Fibroblast of lung (primary cell): Measurements from ENCODE around the gene OR51S1. TPM values are rescaled to one million over a fixed set of nuclear protein-coding genes. Genes with fewer than 3 reads are reported as not detected.

Source experiments
- DNase-seq, 2 donors: peaks; one replicate each; pipeline versions ENCODE4 v3.0.0 to v3.0.0-alpha.2; 2010; ENCODE audit warnings: low read depth in 2 of 2
- H2AFZ ChIP-seq: 2 replicates; pipeline ENCODE4 v1.5.1; 2012; ENCODE audit warnings: low read length, control low read depth, inconsistent platforms
- H3K27ac ChIP-seq: 2 replicates; pipeline ENCODE4 v1.5.1; 2011; ENCODE audit warnings: low read length, control low read depth; ENCODE audit not compliant: insufficient read depth
- H3K27me3 ChIP-seq: 2 replicates; pipeline ENCODE4 v1.5.1; 2011; ENCODE audit warnings: mild to moderate bottlenecking, low read length; ENCODE audit not compliant: control insufficient read depth, insufficient read depth
- H3K36me3 ChIP-seq: 2 replicates; pipeline ENCODE4 v1.5.1; 2011; ENCODE audit warnings: low read length; ENCODE audit not compliant: control insufficient read depth, insufficient read depth
- H3K4me1 ChIP-seq: 2 replicates; pipeline ENCODE4 v1.5.1; 2011; ENCODE audit warnings: low read length; ENCODE audit not compliant: control insufficient read depth, insufficient read depth; ENCODE audit errors: extremely low read depth
- H3K4me2 ChIP-seq: 2 replicates; pipeline ENCODE4 v1.5.1; 2011; ENCODE audit warnings: low read length, control low read depth; ENCODE audit not compliant: insufficient read depth; ENCODE audit errors: extremely low read depth
- H3K4me3 ChIP-seq, 4 experiments: fragments of 200-600 bp in 1 of 4; sonication (generic) in 1 of 4; replicated peaks in 1 of 4; 2 replicates each; pipeline ENCODE4 v1.5.1; 2011 to 2016; ENCODE audit warnings: low read length in 4 of 4, low read depth in 3 of 4, mild to moderate bottlenecking in 3 of 4, control low read depth in 2 of 4, inconsistent platforms in 1 of 4, mixed read lengths in 1 of 4; ENCODE audit not compliant: insufficient read depth in 1 of 4; ENCODE audit errors: control extremely low read depth in 1 of 4
- H3K79me2 ChIP-seq: 2 replicates; pipeline ENCODE4 v1.5.1; 2012; ENCODE audit warnings: mild to moderate bottlenecking, low read length, inconsistent platforms; ENCODE audit not compliant: control insufficient read depth, insufficient read depth
- H3K9ac ChIP-seq: 2 replicates; pipeline ENCODE4 v1.5.1; 2011; ENCODE audit warnings: mild to moderate bottlenecking, low read length, control low read depth; ENCODE audit not compliant: insufficient read depth
- H3K9me3 ChIP-seq: 2 replicates; pipeline ENCODE4 v1.5.1; 2012; ENCODE audit warnings: low read depth, low read length; ENCODE audit not compliant: control insufficient read depth, insufficient read depth
- H4K20me1 ChIP-seq: 2 replicates; pipeline ENCODE4 v1.5.1; 2011; ENCODE audit warnings: low read length; ENCODE audit not compliant: control insufficient read depth, insufficient read depth; ENCODE audit errors: extremely low read depth
- EZH2 ChIP-seq: IDR thresholded peaks from 2 replicates; pipeline ENCODE4 v1.5.1; 2012; ENCODE audit warnings: low read length, control low read depth, mild to moderate bottlenecking; ENCODE audit errors: missing control alignments
- polyA plus RNA-seq, 2 donors: library from polyadenylated mRNA; depleted of rRNA in 1 of 2; stranded (reverse) in 1 of 2; unstranded in 1 of 2; fragments of >200 nt; gene quantifications; 2 replicates each; pipeline ENCODE4 v1.2.1, GENCODE V29; 2011 to 2012; ENCODE audit warnings: missing spikeins in 1 of 2
- total RNA-seq: library from RNA; depleted of rRNA; stranded (reverse); fragments of >200 nt; gene quantifications from 2 replicates; pipeline ENCODE4 v1.2.1, GENCODE V29; 2014
- TF ChIP-seq, protein P1 (sequence below), 2 donors: IDR thresholded peaks in 1 of 2; conservative IDR thresholded peaks in 1 of 2; 1 replicate in 1 of 2; 2 replicates in 1 of 2; pipeline ENCODE4 v1.5.1; 2011 to 2012; ENCODE audit warnings: low read length in 2 of 2, control low read depth in 1 of 2, inconsistent platforms in 1 of 2, low read depth in 1 of 2, mild to moderate bottlenecking in 1 of 2

The OR51S1 gene
- total and polyA plus RNA-seq, 2 donors (not counting 1 experiment from before 2014, with no cell fraction given) = not detected

DNA sequence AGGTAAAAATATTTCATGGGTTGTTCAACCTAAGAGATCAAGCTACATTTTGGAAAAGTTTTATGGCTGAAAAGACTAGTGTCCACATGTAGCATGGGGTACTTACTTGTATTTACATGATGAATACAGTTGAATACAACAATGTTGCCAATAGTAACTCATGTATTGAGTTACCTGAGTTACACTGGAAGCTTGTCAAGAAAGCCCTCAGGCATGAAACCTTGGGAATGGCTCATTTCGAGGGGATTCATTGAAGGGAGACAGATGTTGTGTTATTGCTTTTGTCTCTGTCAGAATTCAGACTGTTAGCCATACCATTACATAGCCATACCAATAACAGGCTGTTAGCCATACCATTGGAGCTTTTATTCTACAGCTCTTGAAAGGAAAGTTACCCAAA is 18.7 kb downstream of the OR51S1 start:
- no peak overlapping the region for H3K4me3 ChIP-seq
- H3K36me3 ChIP-seq = no peaks in the 10 kb centered on the region
- H4K20me1 ChIP-seq = no peaks in the 10 kb centered on the region
- no peaks in the 10 kb centered on the region for H3K27me3 ChIP-seq
- TF ChIP-seq, protein P1, sequence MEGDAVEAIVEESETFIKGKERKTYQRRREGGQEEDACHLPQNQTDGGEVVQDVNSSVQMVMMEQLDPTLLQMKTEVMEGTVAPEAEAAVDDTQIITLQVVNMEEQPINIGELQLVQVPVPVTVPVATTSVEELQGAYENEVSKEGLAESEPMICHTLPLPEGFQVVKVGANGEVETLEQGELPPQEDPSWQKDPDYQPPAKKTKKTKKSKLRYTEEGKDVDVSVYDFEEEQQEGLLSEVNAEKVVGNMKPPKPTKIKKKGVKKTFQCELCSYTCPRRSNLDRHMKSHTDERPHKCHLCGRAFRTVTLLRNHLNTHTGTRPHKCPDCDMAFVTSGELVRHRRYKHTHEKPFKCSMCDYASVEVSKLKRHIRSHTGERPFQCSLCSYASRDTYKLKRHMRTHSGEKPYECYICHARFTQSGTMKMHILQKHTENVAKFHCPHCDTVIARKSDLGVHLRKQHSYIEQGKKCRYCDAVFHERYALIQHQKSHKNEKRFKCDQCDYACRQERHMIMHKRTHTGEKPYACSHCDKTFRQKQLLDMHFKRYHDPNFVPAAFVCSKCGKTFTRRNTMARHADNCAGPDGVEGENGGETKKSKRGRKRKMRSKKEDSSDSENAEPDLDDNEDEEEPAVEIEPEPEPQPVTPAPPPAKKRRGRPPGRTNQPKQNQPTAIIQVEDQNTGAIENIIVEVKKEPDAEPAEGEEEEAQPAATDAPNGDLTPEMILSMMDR (conservative IDR thresholded peaks at IDR 0.05 in 1 of 2, IDR thresholded peaks at IDR 0.05 in 1 of 2; ENCODE audit: low read depth in 1 of 2, low read length in 2 of 2) = no peak
- no peak for TF ChIP-seq EZH2
- H2AFZ ChIP-seq = no peak overlapping the region
- DNase-seq = no peak
- H3K4me2 ChIP-seq = no peak overlapping the region
- H3K4me1 ChIP-seq = no peaks in the 10 kb centered on the region
- no peaks in the 10 kb centered on the region for H3K9me3 ChIP-seq
- no peak overlapping the region for H3K9ac ChIP-seq
- H3K79me2 ChIP-seq = no peaks in the 10 kb centered on the region
- no peak overlapping the region for H3K27ac ChIP-seq

DNA sequence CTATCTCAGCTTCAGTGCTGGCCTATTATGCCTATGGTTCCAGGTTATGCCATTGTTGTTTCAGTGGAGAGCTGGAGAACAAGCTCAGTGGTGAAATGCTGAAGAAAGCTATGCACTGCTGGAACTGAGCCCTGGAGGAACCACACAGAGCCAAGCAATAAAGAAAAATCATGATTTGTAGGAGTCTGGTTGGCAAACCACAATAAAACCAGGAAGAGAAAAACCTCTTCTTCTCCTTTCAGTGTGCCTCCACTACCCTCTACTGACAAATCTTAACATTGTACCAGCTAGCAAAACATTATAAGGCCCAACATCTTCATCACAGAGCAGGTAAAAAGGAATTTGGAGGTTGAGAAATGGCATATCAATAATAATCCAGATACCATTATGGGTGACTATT is 22.6 kb downstream of the OR51S1 start:
- Histone ChIP-seq H3K79me2 (no peaks in the 10 kb centered on the region), H3K27me3 (no peaks in the 10 kb centered on the region), H3K4me2 (no peak overlapping the region), H3K4me3 (no peak overlapping the region), H4K20me1 (no peaks in the 10 kb centered on the region), H3K9me3 (no peaks in the 10 kb centered on the region), H3K4me1 (no peaks in the 10 kb centered on the region), H3K9ac (no peak overlapping the region), H2AFZ (no peak overlapping the region), H3K27ac (no peak overlapping the region), H3K36me3 (no peaks in the 10 kb centered on the region)
- peak in 1 of 2 donors; percentile 12 for DNase-seq
- TF ChIP-seq, protein P1 (conservative IDR thresholded peaks at IDR 0.05 in 1 of 2, IDR thresholded peaks at IDR 0.05 in 1 of 2; ENCODE audit: low read depth in 1 of 2, low read length in 2 of 2) = peak in 1 of 2 donors; percentile 32
- TF ChIP-seq EZH2 = no peak

DNA sequence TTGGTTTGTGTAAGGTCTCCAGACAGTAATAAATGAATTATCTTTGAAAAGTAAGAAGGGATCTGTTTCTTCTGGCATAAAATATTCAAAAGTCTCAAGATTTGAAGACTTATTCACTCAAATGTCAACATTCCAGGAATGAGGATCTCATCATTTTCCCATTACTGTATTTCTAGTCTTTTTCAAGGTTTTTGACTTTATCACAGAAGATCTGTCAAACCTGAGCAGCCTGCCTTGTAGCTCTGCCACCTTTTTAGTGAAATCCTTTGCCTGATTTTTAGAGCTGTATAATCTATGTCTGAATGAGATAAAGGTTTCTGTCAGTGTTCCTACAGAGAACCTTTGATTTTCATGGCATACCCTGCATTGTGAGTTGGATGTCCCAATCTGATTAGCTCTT is 23.9 kb downstream of the OR51S1 start:
- Histone ChIP-seq H3K27me3 (no peaks in the 10 kb centered on the region), H3K79me2 (no peaks in the 10 kb centered on the region), H3K9ac (no peak overlapping the region), H4K20me1 (no peaks in the 10 kb centered on the region), H3K9me3 (no peaks in the 10 kb centered on the region), H3K27ac (no peak overlapping the region), H2AFZ (no peak overlapping the region), H3K4me1 (no peaks in the 10 kb centered on the region), H3K4me3 (no peak overlapping the region), H3K4me2 (no peak overlapping the region), H3K36me3 (no peaks in the 10 kb centered on the region)
- no peak for TF ChIP-seq EZH2
- DNase-seq = no peak
